IMR-90 (cell line): ENCODE data around the gene RNF113A.

Experiments
- BHLHE40 ChIP-seq: fragments of 150-350 bp; IDR thresholded peaks from 2 replicates; pipeline ENCODE4 v1.6.1; 2016; ENCODE audit warnings: mild to moderate bottlenecking, low read depth, low read length
- CEBPB ChIP-seq: IDR thresholded peaks from 2 replicates; pipeline ENCODE4 v1.6.1; 2012; ENCODE audit warnings: low read depth, low read length, improper control_type of control experiment
- CHD1 ChIP-seq: IDR thresholded peaks from 2 replicates; pipeline ENCODE4 v1.6.1; 2012; ENCODE audit warnings: low read depth, low read length, improper control_type of control experiment
- CTCF ChIP-seq: conservative IDR thresholded peaks from 2 replicates; pipeline ENCODE4 v1.5.1; 2012; ENCODE audit warnings: mild to moderate bottlenecking, low read depth, low read length, improper control_type of control experiment
- MAFK ChIP-seq: IDR thresholded peaks from 2 replicates; pipeline ENCODE4 v1.6.1; 2012; ENCODE audit warnings: low read depth, low read length, improper control_type of control experiment
- POLR2A ChIP-seq: IDR thresholded peaks from 2 replicates; pipeline ENCODE4 v1.6.1; 2012; ENCODE audit warnings: mild to moderate bottlenecking, low read depth, low read length
- SMC3 ChIP-seq: fragments of 150-350 bp; IDR thresholded peaks from 2 replicates; pipeline ENCODE4 v1.6.1; 2016; ENCODE audit warnings: low read depth, mild to moderate bottlenecking, antibody characterized with exemption, low read length, moderate library complexity
- USF2 ChIP-seq: fragments of 150-350 bp; IDR thresholded peaks from 2 replicates; pipeline ENCODE4 v1.6.1; 2017; ENCODE audit warnings: mild to moderate bottlenecking, antibody characterized with exemption, low read length, low read depth

- TF ChIP-seq CTCF (no peak), CEBPB (no peak), BHLHE40 (no peak), POLR2A (no peak), USF2 (no peak), CHD1 (no peak), MAFK (no peak), SMC3 (no peak)
Observed at GRCh38 chrX:119828446-119828845, 43.1 kb downstream of the RNF113A start.
